Upper lobe of left lung (tissue), 6 donors: ENCODE measurements around the gene GHRH. TPM values are rescaled to one million over a fixed set of nuclear protein-coding genes. Genes with fewer than 3 reads are reported as not detected.

Experiments
- ATAC-seq, 2 donors: fragments of 200-7000 bp; cut with Tn5 transposase; one replicate each; pipeline ENCODE4 v1.9.1; 2022; ENCODE audit warnings: mild to moderate bottlenecking in 2 of 2, moderate library complexity in 2 of 2; ENCODE audit not compliant: low FRiP score in 2 of 2
- DNase-seq, 2 donors: peaks; one replicate each; pipeline ENCODE4 v3.0.0-alpha.2; 2019 to 2020
- H3K27ac ChIP-seq, 4 donors: fragments of 200-600 bp; sonication (generic); one replicate each; pipeline ENCODE4 v1.5.1; 2016 to 2019
- H3K27me3 ChIP-seq, 4 donors: fragments of 200-600 bp; sonication (generic); one replicate each; pipeline ENCODE4 v1.5.1; 2017 to 2019
- H3K36me3 ChIP-seq, 4 donors: fragments of 200-600 bp; sonication (generic); one replicate each; pipeline ENCODE4 v1.5.1; 2016 to 2019
- H3K4me1 ChIP-seq, 4 donors: fragments of 200-600 bp; sonication (generic); one replicate each; pipeline ENCODE4 v1.5.1; 2018 to 2019
- H3K4me3 ChIP-seq, 4 donors: fragments of 200-600 bp; sonication (generic); one replicate each; pipeline ENCODE4 v1.5.1; 2017 to 2019; ENCODE audit warnings: mild to moderate bottlenecking in 2 of 4, moderate library complexity in 1 of 4
- H3K9me3 ChIP-seq, 4 donors: fragments of 200-600 bp; sonication (generic); one replicate each; pipeline ENCODE4 v1.5.1; 2018 to 2019
- CTCF ChIP-seq, 6 experiments: fragments of 450-650 bp in 4 of 6; fragments of 200-600 bp in 2 of 6; sonication (generic) in 2 of 6; IDR thresholded peaks; one replicate each; pipeline ENCODE4 v1.5.1; 2016 to 2019; ENCODE audit warnings: antibody characterized with exemption in 6 of 6
- EP300 ChIP-seq, 4 donors: sonication (generic); formaldehyde crosslinking; IDR thresholded peaks; one replicate each; pipeline ENCODE4 v1.5.1; 2017; ENCODE audit warnings: antibody characterized with exemption in 4 of 4, control low read depth in 2 of 4
- POLR2A ChIP-seq, 4 donors: fragments of 450-650 bp; IDR thresholded peaks; one replicate each; pipeline ENCODE4 v1.5.1; 2016 to 2017; ENCODE audit warnings: antibody characterized with exemption in 4 of 4, mild to moderate bottlenecking in 2 of 4
- POLR2AphosphoS5 ChIP-seq, 2 donors: sonication (generic); formaldehyde crosslinking; IDR thresholded peaks; one replicate each; pipeline ENCODE4 v1.5.1; 2017; ENCODE audit warnings: antibody characterized with exemption in 2 of 2
- WGBS, 2 donors: methylation state at CpG; one replicate each; pipeline ENCODE4 v1.1.5; 2017 to 2018; 5-methylcytosine and 5-hydroxymethylcytosine counted together
- total RNA-seq, 6 donors: library from RNA; depleted of rRNA in 4 of 6; stranded (reverse); fragments of >200 nt in 4 of 6; gene quantifications; one replicate each; pipeline versions ENCODE4 v1.1.0 to v1.2.1, GENCODE V29; 2016 to 2021
- donor health status: DM: no; HTN: no; CAD: no; lungs with moderate emphysema.
- donor health status: DM: no; HTN: yes; CAD: no; lungs with severe emphysema.

Gene GHRH
- total RNA-seq, 6 donors from 2014 or later, result not detected

DNA sequence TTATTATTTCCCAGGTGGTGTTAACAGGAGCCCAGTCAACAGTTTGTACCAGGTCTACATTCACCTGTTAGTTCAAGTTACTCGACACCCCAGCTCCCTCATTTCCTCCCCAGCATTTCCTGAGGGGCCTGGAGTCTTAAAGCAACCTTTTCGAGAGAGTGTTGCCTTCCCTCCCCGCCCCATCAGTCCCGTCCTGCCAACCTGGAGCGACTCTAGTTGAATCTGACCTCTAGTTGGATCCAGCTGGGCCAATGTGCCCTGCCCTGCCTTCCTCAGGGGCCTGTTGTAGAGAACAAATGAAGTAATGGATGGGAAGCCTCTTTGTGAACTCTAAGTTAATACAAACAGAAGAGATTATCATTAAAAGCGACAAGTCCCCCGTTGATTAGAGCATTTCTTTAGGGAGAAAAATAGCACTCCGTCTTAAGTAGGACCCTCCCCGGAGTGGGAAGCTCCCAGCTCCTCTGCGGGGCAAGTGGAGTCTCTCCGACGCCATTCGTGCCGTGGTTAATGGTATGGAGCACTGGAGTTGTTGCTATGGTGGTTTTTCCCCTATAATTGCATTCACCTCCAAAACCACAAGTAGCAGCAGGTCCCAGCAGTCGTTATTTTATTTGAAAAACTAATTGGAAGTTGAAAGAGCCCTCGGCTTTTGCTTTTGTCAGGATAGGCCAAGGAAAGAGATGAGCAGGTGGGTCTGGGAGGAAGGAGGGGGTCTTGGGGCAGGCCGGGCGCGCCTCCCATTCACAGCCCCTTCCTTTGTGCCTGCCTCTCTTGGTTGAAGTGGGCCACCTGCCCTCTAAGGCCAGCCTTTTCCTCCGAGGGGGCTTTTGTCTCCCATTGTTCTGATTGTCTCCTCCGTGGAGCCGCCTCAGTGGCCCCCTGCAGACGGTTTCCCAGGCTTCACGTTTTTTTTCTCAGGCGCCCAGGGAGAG is 16.1 kb downstream of the GHRH start:
- H3K4me1 ChIP-seq, result no peaks in the 10 kb centered on the region
- H3K27ac ChIP-seq, result no peak overlapping the region
- no peaks in the 10 kb centered on the region for H3K9me3 ChIP-seq
- H3K27me3 ChIP-seq, result no peaks in the 10 kb centered on the region
- no peak for TF ChIP-seq POLR2A (IDR thresholded peaks at IDR 0.05)
- no peak for TF ChIP-seq CTCF (IDR thresholded peaks at IDR 0.05)
- no peak for TF ChIP-seq EP300 (IDR thresholded peaks at IDR 0.05)
- no peak for TF ChIP-seq POLR2AphosphoS5 (IDR thresholded peaks at IDR 0.05)
- peaks cover 14 to 40% (median 33%) of the 10 kb centered on the region in 4 donors for H3K36me3 ChIP-seq
- no peak overlapping the region for H3K4me3 ChIP-seq
- ATAC-seq, result no peak
- DNase-seq, result no peak
- WGBS, 2 donors, result 82 to 85% methylated on average over 25 of the region's 25 CpGs

- ATAC-seq, result no peak
- peaks cover 14 to 49% (median 40%) of the 10 kb centered on the region in 4 donors for H3K36me3 ChIP-seq
Observed at GRCh38 chr20:37244572-37244957, 17.0 kb downstream of the GHRH start.

DNA sequence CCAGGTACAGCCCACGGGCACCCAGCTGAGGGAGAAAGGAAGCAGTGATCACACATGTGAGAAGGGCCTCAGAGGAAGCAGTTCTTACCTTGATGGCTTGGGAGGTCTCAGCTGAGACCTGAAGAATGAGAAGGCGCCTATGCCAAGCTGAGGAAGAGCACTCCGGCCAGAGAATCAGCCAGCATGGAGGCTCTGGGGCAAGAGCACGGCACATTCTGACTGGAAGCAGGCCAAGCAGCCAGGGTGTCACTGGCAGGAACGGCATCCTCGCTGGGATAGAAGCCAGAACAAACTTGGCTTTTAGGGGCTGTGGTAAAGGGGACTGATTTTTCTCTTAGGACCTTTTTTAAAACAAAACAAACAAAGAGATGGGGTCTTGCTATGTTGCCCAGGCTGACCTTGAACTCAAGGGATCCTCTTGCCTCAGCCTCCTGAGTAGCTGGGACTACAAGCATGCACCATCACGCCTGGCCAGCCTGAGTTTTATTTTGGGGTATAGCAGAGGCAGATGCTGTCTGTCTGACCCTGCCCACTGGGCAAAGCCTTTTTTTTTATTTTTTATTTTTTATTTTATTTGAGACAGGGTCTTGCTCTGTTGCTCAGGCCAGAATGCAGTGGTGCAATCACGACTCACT is 17.6 kb downstream of the GHRH start:
- H3K9me3 ChIP-seq, result no peaks in the 10 kb centered on the region
- H3K27ac ChIP-seq, result no peak overlapping the region
- no peak for TF ChIP-seq CTCF (IDR thresholded peaks at IDR 0.05)
- no peak for TF ChIP-seq POLR2AphosphoS5 (IDR thresholded peaks at IDR 0.05)
- no peaks in the 10 kb centered on the region for H3K4me1 ChIP-seq
- ATAC-seq (no peak), DNase-seq (no peak)
- no peaks in the 10 kb centered on the region for H3K27me3 ChIP-seq
- H3K36me3 ChIP-seq, result peaks cover 14 to 54% (median 43%) of the 10 kb centered on the region in 4 donors
- WGBS, 2 donors, result 79 to 82% methylated on average over 8 of the region's 8 CpGs
- H3K4me3 ChIP-seq, result no peak overlapping the region

More at GRCh38 chr20:37244572-37244957, 17.0 kb downstream of the GHRH start:
- Histone ChIP-seq H3K27ac (no peak overlapping the region), H3K4me3 (no peak overlapping the region), H3K9me3 (no peaks in the 10 kb centered on the region), H3K27me3 (no peaks in the 10 kb centered on the region), H3K4me1 (no peaks in the 10 kb centered on the region)
- DNase-seq, result no peak
- WGBS, 2 donors, result 79 to 82% methylated on average over 5 of the region's 5 CpGs
- no peak for TF ChIP-seq EP300 (IDR thresholded peaks at IDR 0.05)
- no peak for TF ChIP-seq POLR2AphosphoS5 (IDR thresholded peaks at IDR 0.05)
- no peak for TF ChIP-seq POLR2A (IDR thresholded peaks at IDR 0.05)
- no peak for TF ChIP-seq CTCF (IDR thresholded peaks at IDR 0.05)

GRCh38 chr20:37243076-37243936 is 18.3 kb downstream of the GHRH start:
- peak in 1 of 2 donors; percentile 31 for ATAC-seq

More at GRCh38 chr20:37243076-37243936, 18.3 kb downstream of the GHRH start:
- WGBS, 2 donors, result 90 to 94% methylated on average over 15 to 16 of the region's 16 CpGs
- Histone ChIP-seq H3K27ac (no peak overlapping the region), H3K36me3 (peaks cover 17 to 61% (median 49%) of the 10 kb centered on the region in 4 donors), H3K4me3 (no peak overlapping the region), H3K4me1 (peaks cover 0 to 5% (median 0%) of the 10 kb centered on the region in 4 donors), H3K9me3 (no peaks in the 10 kb centered on the region), H3K27me3 (no peaks in the 10 kb centered on the region)
- TF ChIP-seq EP300 (IDR thresholded peaks at IDR 0.05), result no peak
- no peak for TF ChIP-seq CTCF (IDR thresholded peaks at IDR 0.05)
- no peak for TF ChIP-seq POLR2A (IDR thresholded peaks at IDR 0.05)
- no peak for TF ChIP-seq POLR2AphosphoS5 (IDR thresholded peaks at IDR 0.05)
- DNase-seq, result no peak
